GM10248 (cell line): ENCODE data around the gene CDH23.

Source experiments
- CTCF ChIA-PET: fragments of 300-600 bp; sonication (Branson Sonifier 250); formaldehyde crosslinking; extraction: SDS; loops from one replicate; lab custom pipeline; 2021; ENCODE audit warnings: antibody characterized with exemption; lab: Yijun Ruan, JAX
- POLR2A ChIA-PET: fragments of 350-650 bp; sonication (Branson Sonifier 250); formaldehyde crosslinking; extraction: SDS; loops from one replicate; lab custom pipeline; 2020; ENCODE audit warnings: antibody characterized with exemption; lab: Yijun Ruan, JAX
- DNase-seq: peaks from one replicate; pipeline ENCODE4 v3.0.0; 2012; ENCODE audit errors: extremely low spot score
- CTCF ChIP-seq: IDR thresholded peaks from 2 replicates; pipeline ENCODE4 v1.5.1; 2012; ENCODE audit warnings: mild to moderate bottlenecking, low read depth; ENCODE audit errors: extremely low read depth, missing control alignments, control extremely low read depth

CDH23 gene

GRCh38 chr10:71784679-71785272, 388.1 kb downstream of the CDH23 start:
- ChIA-PET CTCF (interaction anchor here (5.2 to 6.0 kb wide), 2 partner anchors 12 to 27 kb away, joined by 20 to 61 read pairs; partner anchors contain the start of gene VSIR), POLR2A (no interaction called here)
- TF ChIP-seq CTCF, result no peak
- no peak for DNase-seq

- POLR2A ChIA-PET, result no interaction called here
- CTCF ChIA-PET, result no interaction called here
- no peak for DNase-seq
- TF ChIP-seq CTCF, result no peak
These were observed 392.2 kb downstream of the CDH23 start for GRCh38 chr10:71788954-71789353.

- CTCF ChIA-PET, result no interaction called here
- POLR2A ChIA-PET, result no interaction called here
- no peak for DNase-seq
- TF ChIP-seq CTCF, result no peak
These were observed 393.2 kb downstream of the CDH23 start for GRCh38 chr10:71789871-71790270.

GRCh38 chr10:71790749-71791440, 394.2 kb downstream of the CDH23 start:
- TF ChIP-seq CTCF, result no peak
- DNase-seq, result peak; percentile 65
- ChIA-PET POLR2A (interaction anchor here (0.6 kb wide), 1 partner anchor 18 kb away, joined by 4 read pairs; the partner anchor contains the start of gene VSIR), CTCF (interaction anchor here (1.3 kb wide), 1 partner anchor 95 kb away, joined by 3 read pairs; no protein-coding TSS in a partner anchor)

- TF ChIP-seq CTCF, result no peak
- ChIA-PET CTCF (interaction anchor here (0.9 to 4.0 kb wide), 4 partner anchors 18 to 101 kb away, joined by 3 to 17 read pairs (median 4); partner anchors contain the start of gene VSIR), POLR2A (interaction anchor here (1.2 kb wide), 1 partner anchor 56 kb away, joined by 4 read pairs; the partner anchor contains the start of gene PSAP)
- DNase-seq, result peak; percentile 50
These were observed 398.5 kb downstream of the CDH23 start for GRCh38 chr10:71795248-71795647.

GRCh38 chr10:71796749-71797405, 400.2 kb downstream of the CDH23 start:
- ChIA-PET CTCF (interaction anchor here (4.0 kb wide), 1 partner anchor 16 kb away, joined by 17 read pairs; no protein-coding TSS in a partner anchor), POLR2A (no interaction called here)
- no peak for DNase-seq
- TF ChIP-seq CTCF, result no peak
